K562 (cell line): Measurements from ENCODE around the gene HOXB4. TPM values are rescaled to one million over a fixed set of nuclear protein-coding genes. Genes with fewer than 3 reads are reported as not detected.

Experiments used
- FOS ChIP-seq: IDR thresholded peaks from 3 replicates; pipeline ENCODE4 v1.6.1; 2011; ENCODE audit not compliant: insufficient read length; ENCODE audit errors: extremely low read depth
- GTF2A2 ChIP-seq: IDR thresholded peaks from 2 replicates; pipeline ENCODE4 v1.6.1; 2016; ENCODE audit warnings: mild to moderate bottlenecking, missing genetic modification characterization, missing compliant biosample characterization
- HNRNPL ChIP-seq: fragments of 200-400 bp; formaldehyde crosslinking; IDR thresholded peaks from 2 replicates; pipeline ENCODE4 v1.6.1; 2017; ENCODE audit warnings: low read depth, mild to moderate bottlenecking, low read length
- NUFIP1 ChIP-seq: fragments of 450-650 bp; IDR thresholded peaks from 2 replicates; pipeline ENCODE4 v1.6.1; 2018; ENCODE audit not compliant: partially characterized antibody
- RBM14 ChIP-seq: fragments of 200-400 bp; formaldehyde crosslinking; IDR thresholded peaks from 2 replicates; pipeline ENCODE4 v1.6.1; 2018; ENCODE audit warnings: low read depth, mild to moderate bottlenecking, low read length, moderate library complexity, borderline replicate concordance; ENCODE audit not compliant: insufficient read depth
- RBM17 ChIP-seq: fragments of 200-400 bp; formaldehyde crosslinking; IDR thresholded peaks from 2 replicates; pipeline ENCODE4 v1.6.1; 2017; ENCODE audit warnings: low read depth, mild to moderate bottlenecking, low read length, borderline replicate concordance
- ZNF551 ChIP-seq: fragments of 250-450 bp; sonication (Bioruptor Pico); IDR thresholded peaks from 2 replicates; pipeline ENCODE4 v1.5.0; 2021; ENCODE audit warnings: mild to moderate bottlenecking, moderate library complexity
- ZNF830 ChIP-seq: fragments of 250-450 bp; sonication (Bioruptor Pico); IDR thresholded peaks from 2 replicates; pipeline ENCODE4 v1.5.0; 2021; ENCODE audit warnings: mild to moderate bottlenecking
- polyA plus RNA-seq, 8 experiments: library from polyadenylated mRNA; depleted of rRNA in 4 of 8; stranded (reverse) in 5 of 8; unstranded in 3 of 8; fragments of >200 nt; fragmentation: Nextera tagmentation in 2 of 8; fragmentation: Illumina TruSeq in 1 of 8; extraction: Ambion mirVana in 2 of 8; extraction: Trizol in 1 of 8; gene quantifications; 2 replicates each; pipeline versions ENCODE4 v1.2.1 to v1.2.3, GENCODE V29; 2011 to 2014; ENCODE audit warnings: inconsistent platforms in 1 of 8, missing spikeins in 1 of 8
- total RNA-seq, 7 experiments: library from RNA; depleted of rRNA in 6 of 7; stranded (reverse); fragments of >200 nt in 6 of 7; fragmentation: Illumina TruSeq in 2 of 7; extraction: Trizol in 2 of 7; gene quantifications; 2 replicates each; pipeline versions ENCODE4 v1.2.1 to v1.2.3, GENCODE V29; 2011 to 2021; ENCODE audit warnings: low replicate concordance in 1 of 7
- TF ChIP-seq, protein P1 (sequence below): sonication (generic); formaldehyde crosslinking; IDR thresholded peaks from 2 replicates; pipeline ENCODE4 v1.8.1; 2023; ENCODE audit warnings: missing genetic modification reagents, mild to moderate bottlenecking, borderline replicate concordance
- TF ChIP-seq, protein P2 (sequence below), 2 experiments: fragments of 450-650 bp; conservative IDR thresholded peaks; 2 replicates each; pipeline ENCODE4 v1.6.1; 2017; ENCODE audit warnings: mild to moderate bottlenecking in 2 of 2, moderate library complexity in 2 of 2
- TF ChIP-seq, protein P3 (sequence below): fragments of 250-450 bp; sonication (Bioruptor Pico); IDR thresholded peaks from 2 replicates; pipeline ENCODE4 v1.8.0; 2022; ENCODE audit warnings: moderate library complexity, mild to moderate bottlenecking, inconsistent platforms
- TF ChIP-seq, protein P4 (sequence below): sonication (generic); formaldehyde crosslinking; IDR thresholded peaks from 2 replicates; pipeline ENCODE4 v1.8.0; 2022; ENCODE audit warnings: missing genetic modification reagents, mild to moderate bottlenecking, moderate library complexity, borderline replicate concordance
- TF ChIP-seq, protein P5 (sequence below): fragments of 450-650 bp; conservative IDR thresholded peaks from 2 replicates; pipeline ENCODE4 v1.6.1; 2016; ENCODE audit warnings: missing genetic modification characterization, low read depth, mild to moderate bottlenecking, control low read depth, missing compliant biosample characterization

Gene HOXB4
- total and polyA plus RNA-seq, 9 of the 15 experiments (the other 6 are each of a cell fraction or from before 2014, with no cell fraction given): 1.6 to 34.9 (median 14.9) TPM

DNA sequence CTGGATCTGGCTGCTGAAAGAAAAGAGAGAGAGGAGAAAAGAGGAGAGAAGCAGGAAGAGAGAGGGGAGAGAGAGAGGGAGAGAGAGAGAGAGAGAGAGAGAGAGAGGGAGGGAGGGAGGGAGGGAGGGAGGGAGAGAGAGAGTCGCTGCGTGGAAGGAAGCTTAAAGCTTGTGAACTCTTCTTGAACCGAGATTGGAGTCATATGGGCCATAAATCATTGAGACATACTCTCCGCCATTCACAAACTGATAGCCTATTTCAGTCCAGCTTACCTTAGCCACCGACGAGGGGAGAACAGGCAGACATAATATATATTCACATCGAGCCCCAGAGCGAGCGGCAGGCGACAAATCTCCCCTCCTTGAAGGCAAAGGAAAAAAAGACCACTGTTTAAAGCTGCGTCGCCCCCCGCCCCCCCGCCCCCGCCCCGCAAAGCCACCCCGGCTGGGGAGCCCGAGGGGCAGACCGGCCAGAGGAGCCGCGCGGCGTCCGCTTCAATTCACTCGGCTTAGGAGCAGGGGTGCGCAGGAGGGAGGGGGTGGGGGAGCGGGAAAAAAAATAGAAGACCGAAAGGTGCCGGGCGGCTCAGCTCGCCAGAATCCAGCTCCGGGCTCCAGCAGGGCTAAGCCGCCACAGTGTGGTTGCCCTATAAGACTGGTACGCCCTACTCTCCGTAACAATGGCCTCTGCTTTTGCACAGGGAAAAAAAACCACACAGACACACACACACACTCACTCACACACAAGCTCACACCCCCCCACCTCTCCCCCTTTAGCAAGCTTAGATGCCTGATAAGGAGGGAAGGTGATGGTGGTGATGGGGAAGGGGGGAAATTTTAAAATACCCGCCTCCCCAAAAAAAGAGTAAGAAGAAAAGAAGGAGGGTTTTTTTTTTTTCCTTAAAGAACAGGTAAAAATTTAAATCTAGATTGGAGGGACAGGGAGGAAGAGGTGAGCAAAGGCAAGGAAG lies 22.6 kb downstream of the HOXB4 start (continued):
- TF ChIP-seq, protein P1, sequence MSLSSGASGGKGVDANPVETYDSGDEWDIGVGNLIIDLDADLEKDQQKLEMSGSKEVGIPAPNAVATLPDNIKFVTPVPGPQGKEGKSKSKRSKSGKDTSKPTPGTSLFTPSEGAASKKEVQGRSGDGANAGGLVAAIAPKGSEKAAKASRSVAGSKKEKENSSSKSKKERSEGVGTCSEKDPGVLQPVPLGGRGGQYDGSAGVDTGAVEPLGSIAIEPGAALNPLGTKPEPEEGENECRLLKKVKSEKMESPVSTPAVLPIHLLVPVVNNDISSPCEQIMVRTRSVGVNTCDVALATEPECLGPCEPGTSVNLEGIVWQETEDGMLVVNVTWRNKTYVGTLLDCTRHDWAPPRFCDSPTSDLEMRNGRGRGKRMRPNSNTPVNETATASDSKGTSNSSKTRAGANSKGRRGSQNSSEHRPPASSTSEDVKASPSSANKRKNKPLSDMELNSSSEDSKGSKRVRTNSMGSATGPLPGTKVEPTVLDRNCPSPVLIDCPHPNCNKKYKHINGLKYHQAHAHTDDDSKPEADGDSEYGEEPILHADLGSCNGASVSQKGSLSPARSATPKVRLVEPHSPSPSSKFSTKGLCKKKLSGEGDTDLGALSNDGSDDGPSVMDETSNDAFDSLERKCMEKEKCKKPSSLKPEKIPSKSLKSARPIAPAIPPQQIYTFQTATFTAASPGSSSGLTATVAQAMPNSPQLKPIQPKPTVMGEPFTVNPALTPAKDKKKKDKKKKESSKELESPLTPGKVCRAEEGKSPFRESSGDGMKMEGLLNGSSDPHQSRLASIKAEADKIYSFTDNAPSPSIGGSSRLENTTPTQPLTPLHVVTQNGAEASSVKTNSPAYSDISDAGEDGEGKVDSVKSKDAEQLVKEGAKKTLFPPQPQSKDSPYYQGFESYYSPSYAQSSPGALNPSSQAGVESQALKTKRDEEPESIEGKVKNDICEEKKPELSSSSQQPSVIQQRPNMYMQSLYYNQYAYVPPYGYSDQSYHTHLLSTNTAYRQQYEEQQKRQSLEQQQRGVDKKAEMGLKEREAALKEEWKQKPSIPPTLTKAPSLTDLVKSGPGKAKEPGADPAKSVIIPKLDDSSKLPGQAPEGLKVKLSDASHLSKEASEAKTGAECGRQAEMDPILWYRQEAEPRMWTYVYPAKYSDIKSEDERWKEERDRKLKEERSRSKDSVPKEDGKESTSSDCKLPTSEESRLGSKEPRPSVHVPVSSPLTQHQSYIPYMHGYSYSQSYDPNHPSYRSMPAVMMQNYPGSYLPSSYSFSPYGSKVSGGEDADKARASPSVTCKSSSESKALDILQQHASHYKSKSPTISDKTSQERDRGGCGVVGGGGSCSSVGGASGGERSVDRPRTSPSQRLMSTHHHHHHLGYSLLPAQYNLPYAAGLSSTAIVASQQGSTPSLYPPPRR: no peak
- TF ChIP-seq RBM14: no peak
- TF ChIP-seq RBM17: no peak
- no peak for TF ChIP-seq NUFIP1
- TF ChIP-seq, protein P2, sequence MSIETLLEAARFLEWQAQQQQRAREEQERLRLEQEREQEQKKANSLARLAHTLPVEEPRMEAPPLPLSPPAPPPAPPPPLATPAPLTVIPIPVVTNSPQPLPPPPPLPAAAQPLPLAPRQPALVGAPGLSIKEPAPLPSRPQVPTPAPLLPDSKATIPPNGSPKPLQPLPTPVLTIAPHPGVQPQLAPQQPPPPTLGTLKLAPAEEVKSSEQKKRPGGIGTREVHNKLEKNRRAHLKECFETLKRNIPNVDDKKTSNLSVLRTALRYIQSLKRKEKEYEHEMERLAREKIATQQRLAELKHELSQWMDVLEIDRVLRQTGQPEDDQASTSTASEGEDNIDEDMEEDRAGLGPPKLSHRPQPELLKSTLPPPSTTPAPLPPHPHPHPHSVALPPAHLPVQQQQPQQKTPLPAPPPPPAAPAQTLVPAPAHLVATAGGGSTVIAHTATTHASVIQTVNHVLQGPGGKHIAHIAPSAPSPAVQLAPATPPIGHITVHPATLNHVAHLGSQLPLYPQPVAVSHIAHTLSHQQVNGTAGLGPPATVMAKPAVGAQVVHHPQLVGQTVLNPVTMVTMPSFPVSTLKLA (conservative IDR thresholded peaks at IDR 0.05): 0 out of 4 replicates have a peak, but pooled peaks of 1 of the 2 experiments have one; percentile 35
- TF ChIP-seq FOS: no peak
- no peak for TF ChIP-seq ZNF551 (CRISPR knock-in tag)
- TF ChIP-seq ZNF830 (CRISPR knock-in tag): no peak
- TF ChIP-seq, protein P3, sequence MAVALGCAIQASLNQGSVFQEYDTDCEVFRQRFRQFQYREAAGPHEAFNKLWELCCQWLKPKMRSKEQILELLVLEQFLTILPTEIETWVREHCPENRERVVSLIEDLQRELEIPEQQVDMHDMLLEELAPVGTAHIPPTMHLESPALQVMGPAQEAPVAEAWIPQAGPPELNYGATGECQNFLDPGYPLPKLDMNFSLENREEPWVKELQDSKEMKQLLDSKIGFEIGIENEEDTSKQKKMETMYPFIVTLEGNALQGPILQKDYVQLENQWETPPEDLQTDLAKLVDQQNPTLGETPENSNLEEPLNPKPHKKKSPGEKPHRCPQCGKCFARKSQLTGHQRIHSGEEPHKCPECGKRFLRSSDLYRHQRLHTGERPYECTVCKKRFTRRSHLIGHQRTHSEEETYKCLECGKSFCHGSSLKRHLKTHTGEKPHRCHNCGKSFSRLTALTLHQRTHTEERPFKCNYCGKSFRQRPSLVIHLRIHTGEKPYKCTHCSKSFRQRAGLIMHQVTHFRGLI (CRISPR knock-in tag): peak; percentile 64; the same call in 1 of the 2 replicates
- no peak for TF ChIP-seq GTF2A2 (tag)
- TF ChIP-seq, protein P4, sequence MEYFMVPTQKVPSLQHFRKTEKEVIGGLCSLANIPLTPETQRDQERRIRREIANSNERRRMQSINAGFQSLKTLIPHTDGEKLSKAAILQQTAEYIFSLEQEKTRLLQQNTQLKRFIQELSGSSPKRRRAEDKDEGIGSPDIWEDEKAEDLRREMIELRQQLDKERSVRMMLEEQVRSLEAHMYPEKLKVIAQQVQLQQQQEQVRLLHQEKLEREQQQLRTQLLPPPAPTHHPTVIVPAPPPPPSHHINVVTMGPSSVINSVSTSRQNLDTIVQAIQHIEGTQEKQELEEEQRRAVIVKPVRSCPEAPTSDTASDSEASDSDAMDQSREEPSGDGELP (CRISPR knock-in tag): peak; percentile 60; the same call in 1 of the 2 replicates
- TF ChIP-seq, protein P5, sequence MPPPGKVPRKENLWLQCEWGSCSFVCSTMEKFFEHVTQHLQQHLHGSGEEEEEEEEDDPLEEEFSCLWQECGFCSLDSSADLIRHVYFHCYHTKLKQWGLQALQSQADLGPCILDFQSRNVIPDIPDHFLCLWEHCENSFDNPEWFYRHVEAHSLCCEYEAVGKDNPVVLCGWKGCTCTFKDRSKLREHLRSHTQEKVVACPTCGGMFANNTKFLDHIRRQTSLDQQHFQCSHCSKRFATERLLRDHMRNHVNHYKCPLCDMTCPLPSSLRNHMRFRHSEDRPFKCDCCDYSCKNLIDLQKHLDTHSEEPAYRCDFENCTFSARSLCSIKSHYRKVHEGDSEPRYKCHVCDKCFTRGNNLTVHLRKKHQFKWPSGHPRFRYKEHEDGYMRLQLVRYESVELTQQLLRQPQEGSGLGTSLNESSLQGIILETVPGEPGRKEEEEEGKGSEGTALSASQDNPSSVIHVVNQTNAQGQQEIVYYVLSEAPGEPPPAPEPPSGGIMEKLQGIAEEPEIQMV (tag): no peak
- no peak for TF ChIP-seq HNRNPL
